K562 (cell line): ENCODE data around the gene TMEM131.

ENCODE experiments used
- CEBPB ChIP-seq: fragments of 450-650 bp; IDR thresholded peaks from 2 replicates; pipeline ENCODE4 v1.6.1; 2016; ENCODE audit warnings: missing genetic modification characterization, missing compliant biosample characterization
- KLF16 ChIP-seq: IDR thresholded peaks from 2 replicates; pipeline ENCODE4 v1.6.1; 2016; ENCODE audit warnings: antibody characterized with exemption
- MAZ ChIP-seq, 2 experiments: fragments of 450-650 bp in 1 of 2; sonication (generic) in 1 of 2; formaldehyde crosslinking; IDR thresholded peaks in 1 of 2; conservative IDR thresholded peaks in 1 of 2; 2 replicates each; pipeline versions ENCODE4 v1.4.0 to v1.5.0; 2020; ENCODE audit warnings: mild to moderate bottlenecking in 1 of 2, missing genetic modification reagents in 1 of 2
- POLR2A ChIP-seq: fragments of 450-650 bp; conservative IDR thresholded peaks from 2 replicates; pipeline ENCODE4 v1.6.1; 2016
- RBM25 ChIP-seq: fragments of 200-400 bp; formaldehyde crosslinking; IDR thresholded peaks from 2 replicates; pipeline ENCODE4 v1.6.1; 2018; ENCODE audit warnings: low read length, low read depth, moderate library complexity; ENCODE audit not compliant: severe bottlenecking
- STAT5B ChIP-seq: fragments of 250-450 bp; sonication (Bioruptor Pico); IDR thresholded peaks from 2 replicates; pipeline ENCODE4 v1.8.0; 2021; ENCODE audit warnings: mild to moderate bottlenecking, inconsistent platforms
- ZBTB7A ChIP-seq: IDR thresholded peaks from 2 replicates; pipeline ENCODE4 v1.6.1; 2011; ENCODE audit warnings: low read depth, mild to moderate bottlenecking, low read length, moderate library complexity, borderline replicate concordance; ENCODE audit not compliant: control insufficient read depth
- TF ChIP-seq, protein P1 (sequence below), 3 experiments: IDR thresholded peaks in 2 of 3; conservative IDR thresholded peaks in 1 of 3; 2 replicates each; pipeline ENCODE4 v1.5.1; 2011 to 2012; ENCODE audit warnings: low read length in 3 of 3, mild to moderate bottlenecking in 3 of 3, control low read depth in 2 of 3, improper control_type of control experiment in 1 of 3, inconsistent platforms in 1 of 3, low read depth in 1 of 3, mixed read lengths in 1 of 3, moderate library complexity in 1 of 3; ENCODE audit not compliant: insufficient read depth in 2 of 3
- TF ChIP-seq, protein P2 (sequence below): fragments of 450-650 bp; IDR thresholded peaks from 2 replicates; pipeline ENCODE4 v1.6.1; 2016
- TF ChIP-seq, protein P3 (sequence below): sonication (generic); formaldehyde crosslinking; IDR thresholded peaks from 2 replicates; pipeline ENCODE4 v1.8.1; 2023; ENCODE audit warnings: mild to moderate bottlenecking, missing genetic modification reagents

DNA sequence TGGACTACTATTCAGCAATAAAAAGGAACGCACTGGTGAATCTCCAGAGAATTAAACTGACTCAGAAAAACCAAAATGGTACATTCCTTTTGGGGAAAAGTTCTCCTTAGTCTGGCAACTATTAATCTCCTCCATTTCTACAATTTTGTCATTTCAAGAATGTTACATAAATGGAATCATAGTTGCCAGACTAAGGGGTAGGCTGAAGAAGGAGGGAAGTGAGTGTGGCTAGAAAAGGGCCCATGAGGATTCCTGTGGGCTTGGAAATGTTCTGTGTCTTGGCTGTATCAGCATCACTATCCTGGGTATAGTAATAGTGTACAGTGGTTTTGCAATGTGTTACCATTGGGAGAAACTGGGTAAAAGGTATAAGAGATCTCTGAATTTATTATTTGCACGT, 209.9 kb downstream of the TMEM131 start:
- TF ChIP-seq KLF16 = no peak
- TF ChIP-seq, protein P1, sequence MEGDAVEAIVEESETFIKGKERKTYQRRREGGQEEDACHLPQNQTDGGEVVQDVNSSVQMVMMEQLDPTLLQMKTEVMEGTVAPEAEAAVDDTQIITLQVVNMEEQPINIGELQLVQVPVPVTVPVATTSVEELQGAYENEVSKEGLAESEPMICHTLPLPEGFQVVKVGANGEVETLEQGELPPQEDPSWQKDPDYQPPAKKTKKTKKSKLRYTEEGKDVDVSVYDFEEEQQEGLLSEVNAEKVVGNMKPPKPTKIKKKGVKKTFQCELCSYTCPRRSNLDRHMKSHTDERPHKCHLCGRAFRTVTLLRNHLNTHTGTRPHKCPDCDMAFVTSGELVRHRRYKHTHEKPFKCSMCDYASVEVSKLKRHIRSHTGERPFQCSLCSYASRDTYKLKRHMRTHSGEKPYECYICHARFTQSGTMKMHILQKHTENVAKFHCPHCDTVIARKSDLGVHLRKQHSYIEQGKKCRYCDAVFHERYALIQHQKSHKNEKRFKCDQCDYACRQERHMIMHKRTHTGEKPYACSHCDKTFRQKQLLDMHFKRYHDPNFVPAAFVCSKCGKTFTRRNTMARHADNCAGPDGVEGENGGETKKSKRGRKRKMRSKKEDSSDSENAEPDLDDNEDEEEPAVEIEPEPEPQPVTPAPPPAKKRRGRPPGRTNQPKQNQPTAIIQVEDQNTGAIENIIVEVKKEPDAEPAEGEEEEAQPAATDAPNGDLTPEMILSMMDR (IDR thresholded peaks at IDR 0.05 in 2 of 3, conservative IDR thresholded peaks at IDR 0.05 in 1 of 3; ENCODE audit: insufficient read depth in 2 of 3, low read depth in 1 of 3, low read length in 3 of 3) = no peak
- TF ChIP-seq POLR2A = no peak
- TF ChIP-seq CEBPB (tag) = no peak
- TF ChIP-seq MAZ (CRISPR knock-in tag; conservative IDR thresholded peaks at IDR 0.05 in 1 of 2, IDR thresholded peaks at IDR 0.05 in 1 of 2) = no peak
- TF ChIP-seq, protein P2, sequence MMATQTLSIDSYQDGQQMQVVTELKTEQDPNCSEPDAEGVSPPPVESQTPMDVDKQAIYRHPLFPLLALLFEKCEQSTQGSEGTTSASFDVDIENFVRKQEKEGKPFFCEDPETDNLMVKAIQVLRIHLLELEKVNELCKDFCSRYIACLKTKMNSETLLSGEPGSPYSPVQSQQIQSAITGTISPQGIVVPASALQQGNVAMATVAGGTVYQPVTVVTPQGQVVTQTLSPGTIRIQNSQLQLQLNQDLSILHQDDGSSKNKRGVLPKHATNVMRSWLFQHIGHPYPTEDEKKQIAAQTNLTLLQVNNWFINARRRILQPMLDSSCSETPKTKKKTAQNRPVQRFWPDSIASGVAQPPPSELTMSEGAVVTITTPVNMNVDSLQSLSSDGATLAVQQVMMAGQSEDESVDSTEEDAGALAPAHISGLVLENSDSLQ = no peak
- TF ChIP-seq, protein P3, sequence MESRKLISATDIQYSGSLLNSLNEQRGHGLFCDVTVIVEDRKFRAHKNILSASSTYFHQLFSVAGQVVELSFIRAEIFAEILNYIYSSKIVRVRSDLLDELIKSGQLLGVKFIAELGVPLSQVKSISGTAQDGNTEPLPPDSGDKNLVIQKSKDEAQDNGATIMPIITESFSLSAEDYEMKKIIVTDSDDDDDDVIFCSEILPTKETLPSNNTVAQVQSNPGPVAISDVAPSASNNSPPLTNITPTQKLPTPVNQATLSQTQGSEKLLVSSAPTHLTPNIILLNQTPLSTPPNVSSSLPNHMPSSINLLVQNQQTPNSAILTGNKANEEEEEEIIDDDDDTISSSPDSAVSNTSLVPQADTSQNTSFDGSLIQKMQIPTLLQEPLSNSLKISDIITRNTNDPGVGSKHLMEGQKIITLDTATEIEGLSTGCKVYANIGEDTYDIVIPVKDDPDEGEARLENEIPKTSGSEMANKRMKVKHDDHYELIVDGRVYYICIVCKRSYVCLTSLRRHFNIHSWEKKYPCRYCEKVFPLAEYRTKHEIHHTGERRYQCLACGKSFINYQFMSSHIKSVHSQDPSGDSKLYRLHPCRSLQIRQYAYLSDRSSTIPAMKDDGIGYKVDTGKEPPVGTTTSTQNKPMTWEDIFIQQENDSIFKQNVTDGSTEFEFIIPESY (CRISPR knock-in tag) = no peak
- no peak for TF ChIP-seq RBM25
- no peak for TF ChIP-seq STAT5B
- no peak for TF ChIP-seq ZBTB7A
